Choroid plexus epithelial cell (primary cell): ENCODE results near the gene FAXC.

Experiments
- DNase-seq: peaks from one replicate; pipeline ENCODE4 v3.0.0-alpha.2; 2010; ENCODE audit warnings: low read depth
- H3K4me3 ChIP-seq: 2 replicates; pipeline ENCODE4 v1.5.1; 2011; ENCODE audit warnings: low read depth, mild to moderate bottlenecking, control low read depth, low read length, moderate library complexity
- TF ChIP-seq, protein P1 (sequence below): conservative IDR thresholded peaks from 2 replicates; pipeline ENCODE4 v1.5.1; 2011; ENCODE audit warnings: low read depth, mild to moderate bottlenecking, control low read depth, inconsistent platforms, low read length, moderate library complexity

The FAXC gene

DNA sequence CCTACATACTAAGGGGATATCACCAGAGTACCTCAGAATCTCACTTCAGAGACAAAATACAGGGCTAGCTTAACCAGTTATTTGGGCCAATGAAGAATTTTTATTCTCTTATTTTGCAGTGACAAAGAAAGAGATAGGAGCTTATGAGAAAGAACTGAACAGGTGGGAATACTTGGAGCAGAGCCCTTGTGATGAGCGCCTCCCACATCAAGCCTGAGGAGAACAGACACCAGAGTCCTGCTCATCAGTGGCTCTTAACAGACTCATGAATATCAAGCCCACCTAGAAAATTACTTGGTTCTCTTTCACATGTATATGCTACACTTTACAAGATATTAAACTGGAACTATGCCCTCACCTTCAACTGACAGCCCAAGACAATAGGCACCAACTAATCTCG is 99.0 kb downstream of the FAXC start:
- TF ChIP-seq, protein P1, sequence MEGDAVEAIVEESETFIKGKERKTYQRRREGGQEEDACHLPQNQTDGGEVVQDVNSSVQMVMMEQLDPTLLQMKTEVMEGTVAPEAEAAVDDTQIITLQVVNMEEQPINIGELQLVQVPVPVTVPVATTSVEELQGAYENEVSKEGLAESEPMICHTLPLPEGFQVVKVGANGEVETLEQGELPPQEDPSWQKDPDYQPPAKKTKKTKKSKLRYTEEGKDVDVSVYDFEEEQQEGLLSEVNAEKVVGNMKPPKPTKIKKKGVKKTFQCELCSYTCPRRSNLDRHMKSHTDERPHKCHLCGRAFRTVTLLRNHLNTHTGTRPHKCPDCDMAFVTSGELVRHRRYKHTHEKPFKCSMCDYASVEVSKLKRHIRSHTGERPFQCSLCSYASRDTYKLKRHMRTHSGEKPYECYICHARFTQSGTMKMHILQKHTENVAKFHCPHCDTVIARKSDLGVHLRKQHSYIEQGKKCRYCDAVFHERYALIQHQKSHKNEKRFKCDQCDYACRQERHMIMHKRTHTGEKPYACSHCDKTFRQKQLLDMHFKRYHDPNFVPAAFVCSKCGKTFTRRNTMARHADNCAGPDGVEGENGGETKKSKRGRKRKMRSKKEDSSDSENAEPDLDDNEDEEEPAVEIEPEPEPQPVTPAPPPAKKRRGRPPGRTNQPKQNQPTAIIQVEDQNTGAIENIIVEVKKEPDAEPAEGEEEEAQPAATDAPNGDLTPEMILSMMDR, result no peak
- no peak overlapping the region for H3K4me3 ChIP-seq
- DNase-seq, result no peak

DNA sequence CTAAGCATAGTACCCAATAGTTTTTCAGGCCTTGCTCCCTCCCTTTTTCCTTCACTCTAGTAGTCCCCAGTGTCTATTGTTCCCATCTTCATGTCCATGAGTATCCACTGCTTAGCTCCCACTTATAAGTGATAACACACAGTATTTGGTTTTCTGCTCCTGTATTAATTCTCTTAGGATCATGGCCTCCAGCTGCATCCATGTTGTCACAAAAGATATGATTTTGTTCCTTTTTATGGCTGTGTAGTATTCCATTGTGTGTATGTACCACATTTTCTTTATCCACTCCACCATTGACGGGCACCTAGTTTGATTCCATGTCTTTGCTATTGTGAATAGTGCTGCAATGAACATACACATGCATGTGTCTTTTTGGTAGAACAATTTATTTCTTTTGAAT is 102.9 kb downstream of the FAXC start:
- TF ChIP-seq, protein P1, result no peak
- no peak for DNase-seq
- H3K4me3 ChIP-seq, result no peak overlapping the region

DNA sequence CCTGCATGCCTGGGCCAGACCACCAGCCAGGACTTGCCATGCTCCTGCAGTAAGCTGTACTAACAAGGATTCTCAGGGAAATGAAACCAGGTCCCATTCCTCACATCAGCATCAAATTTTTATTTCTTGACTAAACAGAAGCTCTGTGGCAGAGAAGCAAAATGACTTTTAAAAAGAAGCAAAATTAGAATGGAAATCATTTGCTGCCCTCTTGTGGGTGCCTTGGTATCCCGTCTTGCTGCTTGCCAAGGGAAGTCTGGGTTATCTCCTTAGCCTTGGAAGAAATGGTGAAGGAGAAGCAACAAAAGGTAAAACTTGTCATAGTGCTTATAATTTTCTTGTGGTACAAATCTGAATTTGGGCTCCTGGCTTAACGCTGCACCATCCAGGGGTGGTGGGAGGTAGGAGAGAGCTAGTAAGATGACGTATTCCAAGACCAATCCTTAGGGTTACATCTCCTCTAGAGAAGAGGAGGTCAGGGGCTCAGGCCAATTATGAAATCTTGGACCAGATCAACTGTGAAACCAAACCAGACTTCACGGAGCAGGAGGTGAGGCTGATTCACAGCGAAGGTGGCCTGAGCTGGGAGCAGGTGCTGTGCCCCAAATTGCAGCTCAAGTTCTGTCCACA is 107.5 kb downstream of the FAXC start:
- peak; percentile 67 for DNase-seq
- TF ChIP-seq, protein P1, result peak; percentile 74
- H3K4me3 ChIP-seq, result no peak overlapping the region

DNA sequence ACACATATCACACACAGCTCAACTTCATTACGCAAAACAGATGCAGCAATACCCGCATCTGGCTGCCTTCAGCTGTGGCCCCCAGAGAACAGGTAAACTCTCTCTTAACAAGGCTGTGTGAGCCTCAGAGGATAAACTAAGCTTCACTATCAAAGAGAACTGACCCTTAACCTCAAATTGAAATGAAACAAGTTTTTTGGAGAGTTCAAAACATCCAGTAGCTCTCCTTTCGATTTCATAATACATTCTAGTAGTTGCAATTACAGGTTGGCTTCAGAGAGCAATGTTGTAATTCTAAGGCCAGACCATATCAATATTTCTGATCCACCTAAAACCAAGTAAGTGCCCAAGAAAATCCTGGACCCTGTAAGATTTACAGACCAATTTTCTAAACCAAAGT is 113.5 kb downstream of the FAXC start:
- H3K4me3 ChIP-seq, result no peak overlapping the region
- DNase-seq, result no peak

DNA sequence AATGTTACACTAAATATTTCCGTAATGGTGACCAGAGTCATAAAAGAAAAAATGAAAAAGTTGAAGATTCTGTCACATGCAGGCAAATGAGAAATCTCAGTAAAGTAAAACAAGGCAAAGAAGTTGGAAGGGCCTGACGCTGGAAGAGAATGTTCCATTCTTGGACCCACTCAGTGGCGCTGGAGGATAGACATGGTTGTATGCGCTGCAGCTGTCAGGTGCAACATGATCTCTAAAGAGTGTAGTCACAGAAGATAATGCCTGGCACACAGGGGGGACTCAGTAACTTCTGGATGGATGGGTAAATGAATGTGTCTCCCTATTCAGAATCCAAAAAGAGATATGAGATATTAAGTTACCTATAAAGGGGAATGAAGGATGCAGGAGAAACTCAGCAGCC is 116.3 kb downstream of the FAXC start:
- no peak overlapping the region for H3K4me3 ChIP-seq
- TF ChIP-seq, protein P1, result no peak
- DNase-seq, result no peak

More for the DNA sequence above, 113.5 kb downstream of the FAXC start:
- TF ChIP-seq, protein P1, result no peak

DNA sequence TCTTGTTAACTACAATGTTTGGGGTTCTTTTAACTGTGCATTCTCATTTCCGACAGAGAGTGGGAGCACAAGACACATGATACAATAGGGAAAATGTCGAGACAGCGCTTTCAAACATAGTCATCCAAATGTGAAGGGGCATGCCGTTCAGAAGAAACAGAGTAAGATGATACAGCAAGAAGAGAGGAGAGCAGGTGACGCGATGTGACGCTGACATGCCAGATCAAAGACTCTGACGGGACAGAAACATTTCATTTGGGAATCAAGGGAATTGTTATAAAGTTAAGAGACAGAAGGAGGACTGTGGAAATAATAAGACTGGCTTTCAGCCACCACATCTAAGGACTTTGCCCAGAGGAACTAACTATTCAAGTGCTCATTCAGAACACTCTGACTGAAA is 117.4 kb downstream of the FAXC start:
- DNase-seq, result no peak
- TF ChIP-seq, protein P1, result no peak
- no peak overlapping the region for H3K4me3 ChIP-seq

DNA sequence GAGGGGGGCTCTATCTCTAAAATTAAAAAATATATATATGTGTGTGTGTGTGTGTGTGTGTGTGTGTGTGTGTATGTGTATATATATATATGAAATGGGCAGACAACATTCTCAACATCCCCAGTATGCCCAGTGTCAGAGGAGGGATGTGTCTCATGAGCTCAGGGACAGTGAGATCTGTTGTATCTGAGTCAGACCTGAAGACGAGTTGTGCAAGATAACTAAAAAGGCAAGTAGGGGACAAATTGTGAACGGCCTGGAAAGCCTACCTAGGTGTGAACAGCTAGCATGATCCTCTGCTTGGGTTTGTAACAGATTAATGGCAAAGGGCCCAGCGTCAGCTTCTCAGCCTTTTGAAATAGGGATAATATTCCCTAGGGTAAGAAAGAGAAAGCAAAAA is 124.3 kb downstream of the FAXC start:
- H3K4me3 ChIP-seq, result no peak overlapping the region
- TF ChIP-seq, protein P1, result no peak
- no peak for DNase-seq
